Measurements from ENCODE around the gene ANKAR. TPM values are rescaled to one million over a fixed set of nuclear protein-coding genes. Genes with fewer than 3 reads are reported as not detected.

ANKAR gene
- total and polyA plus RNA-seq, 2 of the 8 experiments (the other 6 are each of a cell fraction or from before 2014, with no cell fraction given), result 0.56 to 1.7 TPM

DNA sequence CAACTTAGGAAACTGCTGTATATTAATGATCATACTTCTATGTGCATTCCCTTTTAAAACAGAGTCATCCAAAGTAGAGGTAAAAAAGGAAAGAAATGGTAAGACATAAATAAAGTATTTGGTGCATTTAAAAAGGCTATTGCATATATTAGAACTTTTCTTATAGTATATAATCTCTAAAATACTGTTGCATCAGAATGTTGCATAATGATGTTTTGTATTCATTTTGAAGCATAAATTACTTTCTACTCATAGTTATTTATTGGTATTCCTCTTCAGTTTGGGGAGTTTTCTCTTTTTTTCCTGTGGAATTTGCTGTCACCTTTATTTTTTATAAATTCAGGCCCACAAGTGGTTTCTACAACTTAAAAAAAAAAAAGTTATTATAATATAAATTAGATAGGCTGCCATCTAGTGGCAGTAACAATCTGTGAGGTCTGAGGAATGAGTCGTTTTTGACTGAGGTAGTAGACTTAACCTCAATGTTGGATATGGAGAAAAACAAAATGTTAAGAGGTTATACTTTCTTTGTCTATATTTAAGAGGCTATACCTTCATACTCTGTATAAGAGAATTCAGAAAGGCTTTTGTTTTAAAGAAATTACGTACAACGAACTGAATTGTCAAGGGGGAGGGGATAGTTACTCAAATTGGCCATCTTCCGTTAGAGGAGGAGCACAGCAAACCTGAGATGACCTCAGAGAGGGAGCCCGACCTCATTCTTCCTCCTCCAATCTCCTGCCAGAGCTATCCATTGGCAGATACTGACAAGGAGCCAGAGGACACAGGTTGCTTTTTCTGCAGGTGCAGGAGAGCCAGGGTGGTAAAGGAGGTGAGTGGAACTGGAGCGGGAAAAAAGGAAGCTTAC, 23.8 kb downstream of the ANKAR start (continued):
- TF ChIP-seq KDM1A (IDR thresholded peaks at IDR 0.05; ENCODE audit: borderline replicate concordance, low read length), result no peak
- no peak for TF ChIP-seq TCF12 (IDR thresholded peaks at IDR 0.05; ENCODE audit: low read depth, low read length)
- TF ChIP-seq POLR2A (IDR thresholded peaks at IDR 0.05; ENCODE audit: control extremely low read depth in 1 of 2, low read depth in 2 of 2, low read length in 2 of 2), result no peak
- no peak for TF ChIP-seq HDAC6 (IDR thresholded peaks at IDR 0.05; ENCODE audit: low read depth, low read length)
- no peak for TF ChIP-seq ZNF274 (IDR thresholded peaks at IDR 0.05; ENCODE audit: borderline replicate concordance, extremely low read depth, low read length)
- TF ChIP-seq SUZ12 (IDR thresholded peaks at IDR 0.05; ENCODE audit: low read length), result no peak
- no peak for TF ChIP-seq RXRA (IDR thresholded peaks at IDR 0.05; ENCODE audit: insufficient read depth, low read depth, low read length)
- TF ChIP-seq, protein P1, sequence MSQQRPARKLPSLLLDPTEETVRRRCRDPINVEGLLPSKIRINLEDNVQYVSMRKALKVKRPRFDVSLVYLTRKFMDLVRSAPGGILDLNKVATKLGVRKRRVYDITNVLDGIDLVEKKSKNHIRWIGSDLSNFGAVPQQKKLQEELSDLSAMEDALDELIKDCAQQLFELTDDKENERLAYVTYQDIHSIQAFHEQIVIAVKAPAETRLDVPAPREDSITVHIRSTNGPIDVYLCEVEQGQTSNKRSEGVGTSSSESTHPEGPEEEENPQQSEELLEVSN (IDR thresholded peaks at IDR 0.05), result no peak
- TF ChIP-seq BRCA1 (IDR thresholded peaks at IDR 0.05; ENCODE audit: low read depth, low read length), result no peak
- no peak for TF ChIP-seq SP2 (IDR thresholded peaks at IDR 0.05; ENCODE audit: low read length)
- TF ChIP-seq EP300 (IDR thresholded peaks at IDR 0.05; ENCODE audit: borderline replicate concordance in 1 of 2, low read depth in 2 of 2, low read length in 2 of 2), result no peak
- TF ChIP-seq SRF (IDR thresholded peaks at IDR 0.05; ENCODE audit: low read depth, low read length), result peak; percentile 46; the same call in 1 of the 2 replicates
- no peak for TF ChIP-seq SP4 (IDR thresholded peaks at IDR 0.05; ENCODE audit: low read length)
- TF ChIP-seq GABPA (IDR thresholded peaks at IDR 0.05; ENCODE audit: borderline replicate concordance, insufficient read depth, low read length), result no peak
- TF ChIP-seq EZH2 (IDR thresholded peaks at IDR 0.05; ENCODE audit: low read depth, low read length, severe bottlenecking), result no peak
- no peak for TF ChIP-seq CTBP2 (IDR thresholded peaks at IDR 0.05; ENCODE audit: borderline replicate concordance, insufficient read depth, insufficient read length, low read length)
- no peak for TF ChIP-seq KDM5A (IDR thresholded peaks at IDR 0.05; ENCODE audit: low read length)
- no peak for TF ChIP-seq YY1 (IDR thresholded peaks at IDR 0.05; ENCODE audit: low read depth, low read length)
- no peak for TF ChIP-seq BACH1 (IDR thresholded peaks at IDR 0.05; ENCODE audit: low read length)
